DND-41 (cell line): ENCODE measurements around the gene CDRT15L2.
"Not testable (repeated sequence)": the region's sequence is repeated elsewhere in the genome, so short reads cannot be mapped to it uniquely, and the experiment has no call there.

Experiments
- CTCF ChIP-seq: IDR thresholded peaks from 2 replicates; pipeline ENCODE4 v1.5.1; 2012; ENCODE audit warnings: borderline replicate concordance, low read length, moderate library complexity, mild to moderate bottlenecking; ENCODE audit not compliant: poor library complexity, severe bottlenecking; ENCODE audit errors: extremely low read depth
- EZH2 ChIP-seq: IDR thresholded peaks from 3 replicates; pipeline ENCODE4 v1.6.1; 2012; ENCODE audit warnings: borderline replicate concordance, low read depth, mild to moderate bottlenecking, moderate library complexity, low read length, inconsistent platforms; ENCODE audit not compliant: severe bottlenecking

- TF ChIP-seq CTCF, EZH2: not testable (repeated sequence)
Measured at GRCh38 chr17:20588744-20589453, 9.4 kb downstream of the CDRT15L2 start.
